HepG2 (cell line): ENCODE measurements around the gene CISD3. TPM values are rescaled to one million over a fixed set of nuclear protein-coding genes. Genes with fewer than 3 reads are reported as not detected.

ENCODE experiments used
- ATAC-seq: fragments of 200-7000 bp; cut with Tn5 transposase; 3 replicates; pipeline ENCODE4 v1.9.1; 2020; ENCODE audit warnings: mild to moderate bottlenecking, moderate library complexity
- BruUV-seq: library from RNA; stranded (reverse); fragments of 400-500 nt; replicated peaks from 2 replicates; lab custom pipeline; 2021; lab: Mats Ljungman, UMichigan
- CTCF ChIA-PET: fragments of 300-600 bp; formaldehyde crosslinking; extraction: SDS; loops from one replicate; lab custom pipeline; 2021; ENCODE audit warnings: low total read pairs, inconsistent platforms, low intra/inter-chr PET ratio; lab: Yijun Ruan, JAX
- POLR2A ChIA-PET: fragments of 350-600 bp; sonication (Branson Sonifier 250); formaldehyde crosslinking; loops from one replicate; lab custom pipeline; 2020; ENCODE audit warnings: antibody characterized with exemption, inconsistent platforms; lab: Yijun Ruan, JAX
- DNase-seq: peaks from one replicate; pipeline ENCODE4 v3.0.0-alpha.2; 2015; ENCODE audit warnings: low spot score
- FAIRE-seq: peaks from 3 replicates; lab custom pipeline; 2011; peaks lifted over from hg19 to GRCh38; lab: Jason Lieb, UNC
- H2AFZ ChIP-seq: one replicate; pipeline ENCODE4 v1.6.1; 2011; ENCODE audit warnings: low read length, inconsistent platforms
- H3K27ac ChIP-seq: fragments of 300-600 bp; 3 replicates; pipeline ENCODE4 v1.8.0; 2011; ENCODE audit warnings: mixed run types, mild to moderate bottlenecking, mixed read lengths, low read length, inconsistent platforms; ENCODE audit not compliant: insufficient read depth; ENCODE audit errors: extremely low read length
- H3K27me3 ChIP-seq, 2 experiments: fragments of 200-600 bp in 1 of 2; 2 replicates in 1 of 2; 3 replicates in 1 of 2; pipeline versions ENCODE4 v1.6.0 to v1.8.0; 2011; ENCODE audit warnings: low read length in 2 of 2, mild to moderate bottlenecking in 2 of 2, moderate library complexity in 2 of 2, inconsistent platforms in 1 of 2; ENCODE audit not compliant: insufficient read depth in 2 of 2, control insufficient read depth in 1 of 2
- H3K36me3 ChIP-seq, 2 experiments: fragments of 200-600 bp in 1 of 2; replicated peaks in 1 of 2; 2 replicates in 1 of 2; 3 replicates in 1 of 2; pipeline versions ENCODE4 v1.5.1 to v1.8.0; 2011; ENCODE audit warnings: low read length in 2 of 2, inconsistent platforms in 1 of 2; ENCODE audit not compliant: insufficient read depth in 2 of 2, control insufficient read depth in 1 of 2
- H3K4me1 ChIP-seq: 2 replicates; pipeline ENCODE4 v1.5.1; 2012; ENCODE audit warnings: low read length, inconsistent platforms; ENCODE audit not compliant: insufficient read depth
- H3K4me2 ChIP-seq: 2 replicates; pipeline ENCODE4 v1.6.0; 2011; ENCODE audit warnings: low read depth, low read length, inconsistent platforms
- H3K4me3 ChIP-seq, 3 experiments: fragments of 200-600 bp in 1 of 3; sonication (generic), shearing (Covaris generic) in 1 of 3; replicated peaks in 1 of 3; 2 replicates each; pipeline ENCODE4 v1.5.1; 2011 to 2016; ENCODE audit warnings: low read length in 3 of 3, inconsistent platforms in 2 of 3, low read depth in 2 of 3, mild to moderate bottlenecking in 2 of 3, control low read depth in 1 of 3, mixed read lengths in 1 of 3; ENCODE audit not compliant: insufficient read depth in 1 of 3
- H3K79me2 ChIP-seq: one replicate; pipeline ENCODE4 v1.6.1; 2011; ENCODE audit warnings: low read length, inconsistent platforms; ENCODE audit not compliant: insufficient read depth
- H3K9ac ChIP-seq: 2 replicates; pipeline ENCODE4 v1.6.0; 2011; ENCODE audit warnings: mild to moderate bottlenecking, low read depth, low read length, inconsistent platforms; ENCODE audit not compliant: insufficient read depth
- H3K9me3 ChIP-seq: 2 replicates; pipeline ENCODE4 v1.5.1; 2012; ENCODE audit warnings: mild to moderate bottlenecking, low read length
- H4K20me1 ChIP-seq: 2 replicates; pipeline ENCODE4 v1.6.0; 2011; ENCODE audit warnings: inconsistent platforms, mild to moderate bottlenecking, low read length, moderate library complexity; ENCODE audit not compliant: insufficient read depth
- AGO2 ChIP-seq: fragments of 200-400 bp; formaldehyde crosslinking; optimal IDR thresholded peaks from 2 replicates; pipeline ENCODE3; 2017; ENCODE audit warnings: mild to moderate bottlenecking, low read depth, low read length, moderate library complexity
- CERS6 ChIP-seq: sonication (generic); formaldehyde crosslinking; IDR thresholded peaks from 2 replicates; pipeline ENCODE4 v1.5.0; 2020; ENCODE audit warnings: missing genetic modification reagents
- ELF1 ChIP-seq: sonication (generic); formaldehyde crosslinking; IDR thresholded peaks from 2 replicates; pipeline ENCODE4 v1.4.0; 2020; ENCODE audit warnings: missing genetic modification reagents
- ELF3 ChIP-seq: IDR thresholded peaks from 2 replicates; pipeline ENCODE4 v1.6.1; 2016; ENCODE audit warnings: missing genetic modification reagents, missing compliant biosample characterization
- HINFP ChIP-seq: sonication (generic); formaldehyde crosslinking; IDR thresholded peaks from 2 replicates; pipeline ENCODE4 v1.4.0; 2020; ENCODE audit warnings: low read depth, mild to moderate bottlenecking, missing genetic modification reagents
- KLF6 ChIP-seq: IDR thresholded peaks from 2 replicates; pipeline ENCODE4 v1.8.0; 2016; ENCODE audit warnings: missing biosample characterization, missing genetic modification reagents
- MAZ ChIP-seq, 2 experiments: sonication (generic) in 1 of 2; formaldehyde crosslinking in 1 of 2; IDR thresholded peaks; 2 replicates each; pipeline versions ENCODE4 v1.5.0 to v1.6.1; 2012 to 2020; ENCODE audit warnings: low read depth in 2 of 2, mild to moderate bottlenecking in 2 of 2, borderline replicate concordance in 1 of 2, improper control_type of control experiment in 1 of 2, low read length in 1 of 2, missing genetic modification reagents in 1 of 2, moderate library complexity in 1 of 2
- POLR2A ChIP-seq, 2 experiments: IDR thresholded peaks; 2 replicates each; pipeline ENCODE4 v1.6.1; 2011; ENCODE audit warnings: low read depth in 2 of 2, low read length in 2 of 2, mild to moderate bottlenecking in 1 of 2, moderate library complexity in 1 of 2; ENCODE audit not compliant: insufficient read depth in 1 of 2
- RARG ChIP-seq: sonication (generic); formaldehyde crosslinking; IDR thresholded peaks from 2 replicates; pipeline ENCODE4 v1.4.0; 2020; ENCODE audit warnings: low read depth, mild to moderate bottlenecking, missing genetic modification reagents
- SAP130 ChIP-seq: IDR thresholded peaks from 2 replicates; pipeline ENCODE4 v1.6.1; 2016; ENCODE audit warnings: low read depth
- SP4 ChIP-seq: sonication (generic); formaldehyde crosslinking; IDR thresholded peaks from 2 replicates; pipeline ENCODE4 v1.8.1; 2023; ENCODE audit warnings: mild to moderate bottlenecking, missing genetic modification reagents
- ZBTB38 ChIP-seq: sonication (generic); formaldehyde crosslinking; IDR thresholded peaks from 2 replicates; pipeline ENCODE4 v1.5.1; 2020; ENCODE audit warnings: mild to moderate bottlenecking, missing genetic modification reagents
- ZNF18 ChIP-seq: sonication (generic); formaldehyde crosslinking; IDR thresholded peaks from 2 replicates; pipeline ENCODE4 v1.8.0; 2022; ENCODE audit warnings: mild to moderate bottlenecking, missing genetic modification reagents; ENCODE audit not compliant: insufficient replicate concordance
- ZNF274 ChIP-seq: sonication (generic); formaldehyde crosslinking; IDR thresholded peaks from 2 replicates; pipeline ENCODE4 v1.5.1; 2020; ENCODE audit warnings: mild to moderate bottlenecking, missing genetic modification reagents
- ZNF547 ChIP-seq: sonication (generic); formaldehyde crosslinking; IDR thresholded peaks from 2 replicates; pipeline ENCODE4 v1.5.1; 2020; ENCODE audit warnings: mild to moderate bottlenecking, missing genetic modification reagents
- WGBS: methylation state at CpG from one replicate; pipeline ENCODE4 v1.1.6; 2017; ENCODE audit warnings: low lambda C conversion rate; 5-methylcytosine and 5-hydroxymethylcytosine counted together
- in situ Hi-C: cut with HindIII; loops from 2 replicates; pipeline ENCODE4 v1.10.0; 2017; ENCODE audit warnings: low pct_unique_long_range_greater_than_20kb; ENCODE audit not compliant: extremely low pct_ligation_motif_present
- intact Hi-C: fragments of 100-400 bp; cut with micrococcal nuclease; formaldehyde crosslinking; loops from one replicate; pipeline ENCODE4 v1.10.0; 2022; ENCODE audit not compliant: unreplicated experiment
- polyA plus RNA-seq, 8 experiments: library from polyadenylated mRNA; depleted of rRNA in 3 of 8; stranded (reverse) in 7 of 8; unstranded in 1 of 8; fragments of >200 nt; fragmentation: Illumina TruSeq in 4 of 8; extraction: Trizol in 4 of 8; gene quantifications; 2 replicates each; pipeline versions ENCODE4 v1.2.1 to v1.2.3, GENCODE V29; 2011 to 2016; ENCODE audit warnings: low read depth in 4 of 8, missing spikeins in 1 of 8, mixed read lengths in 1 of 8; ENCODE audit not compliant: insufficient read depth in 1 of 8
- total RNA-seq, 5 experiments: library from RNA; depleted of rRNA; stranded (reverse); fragments of >200 nt; fragmentation: Illumina TruSeq; extraction: Trizol; gene quantifications; 2 replicates each; pipeline ENCODE4 v1.2.3, GENCODE V29; 2016; ENCODE audit warnings: low read depth in 1 of 5

The CISD3 gene
- total and polyA plus RNA-seq, 2 of the 13 experiments (the other 11 are each of a cell fraction or from before 2014, with no cell fraction given) = 30.0 to 34.1 TPM

GRCh38 chr17:38730526-38731379 lies 612 bp downstream of the CISD3 start (continued):
- no peak for TF ChIP-seq ZNF18 (CRISPR knock-in tag)
- no peak; the same call in 1 of the 2 replicates for TF ChIP-seq ZNF547

- DNase-seq = no peak
- Histone ChIP-seq H3K79me2 (peaks cover 26% of the 10 kb centered on the region), H3K9ac (peak overlapping the region; percentile 90), H3K4me3 (peak overlapping the region; percentile 67 to 100 (median 95)), H3K4me1 (peaks cover 54% of the 10 kb centered on the region), H3K27me3 (no peaks in the 10 kb centered on the region), H3K36me3 (peaks cover 12 to 32% of the 10 kb centered on the region in 2 experiments), H3K27ac (peak overlapping the region; percentile 97), H3K4me2 (peak overlapping the region; percentile 92), H4K20me1 (peaks cover 20% of the 10 kb centered on the region; the same call in 1 of the 2 replicates), H2AFZ (no peak overlapping the region), H3K9me3 (no peaks in the 10 kb centered on the region)
- 84% methylated on average over 8 of the region's 8 CpGs for WGBS
- POLR2A ChIA-PET = interaction anchor here (0.8 to 2.8 kb wide), 24 partner anchors 11 to 422 kb away, joined by 3 to 43 read pairs (median 6); partner anchors contain the start of genes MLLT6, PSMB3, RPL23 and SOCS7
- FAIRE-seq = no peak
- CTCF ChIA-PET = interaction anchor here (1.1 kb wide), 1 partner anchor 126 kb away, joined by 4 read pairs; the partner anchor contains the start of gene SRCIN1
- intact Hi-C loops (loop anchor here (2.0 kb wide), 2 partner anchors 17 to 31 kb away; partner anchors contain the start of gene PCGF2), in situ Hi-C loops (loop anchor here (5.0 kb wide), 1 partner anchor 54 kb away; no protein-coding TSS in a partner anchor)
- BruUV-seq = no TSS peak
- ATAC-seq = no peak
- peak; percentile 6 for TF ChIP-seq AGO2
- no peak for TF ChIP-seq ELF1
- TF ChIP-seq CERS6 (CRISPR knock-in tag) = no peak
- 0 out of 4 replicates have a peak, but pooled peaks of 1 of the 2 experiments have one; percentile 25 for TF ChIP-seq POLR2A (IDR thresholded peaks at IDR 0.05; ENCODE audit: insufficient read depth in 1 of 2, low read depth in 2 of 2, low read length in 2 of 2)
- TF ChIP-seq KLF6 = no peak
- TF ChIP-seq SP4 = 0 out of 2 replicates have a peak, but pooled peaks have one; percentile 21
- TF ChIP-seq ZBTB38 (CRISPR knock-in tag) = no peak
- no peak for TF ChIP-seq RARG
- no peak for TF ChIP-seq SAP130 (CRISPR knock-in tag)
- TF ChIP-seq MAZ (IDR thresholded peaks at IDR 0.05; ENCODE audit: borderline replicate concordance, low read depth, low read length) = no peak
- no peak for TF ChIP-seq MAZ (CRISPR knock-in tag; IDR thresholded peaks at IDR 0.05; ENCODE audit: low read depth)
- no peak for TF ChIP-seq ZNF274
- TF ChIP-seq ELF3 = no peak
- TF ChIP-seq HINFP = no peak
These were observed 1.6 kb downstream of the CISD3 start for GRCh38 chr17:38731526-38732294.
